ENCODE measurements around the gene ATIC. TPM values are rescaled to one million over a fixed set of nuclear protein-coding genes. Genes with fewer than 3 reads are reported as not detected.

ATIC gene
- total RNA-seq, 4 donors from 2014 or later = 35.1 to 88.6 (median 60.7) TPM

DNA sequence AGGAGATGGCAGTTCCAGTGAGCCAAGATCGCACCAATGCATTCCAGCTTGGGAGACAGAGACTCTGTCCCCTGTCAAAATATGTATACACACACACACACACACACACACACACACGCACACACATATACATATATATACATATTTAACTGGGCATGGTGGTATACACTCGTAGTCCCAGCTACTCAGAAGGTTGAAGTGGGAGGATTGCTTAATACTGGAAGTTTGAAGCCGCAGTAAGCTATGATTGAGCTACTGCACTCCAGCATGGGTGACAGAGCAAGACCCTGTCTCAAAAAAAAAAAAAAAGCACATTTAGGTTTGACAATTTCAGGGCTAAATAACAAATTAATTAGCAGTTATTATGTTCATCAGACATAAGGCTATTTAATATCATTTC is 36.0 kb upstream of the ATIC start:
- no peaks in the 10 kb centered on the region for H3K36me3 ChIP-seq
- no peaks in the 10 kb centered on the region for H3K27me3 ChIP-seq
- DNase-seq = no peak
- H3K4me3 ChIP-seq = no peak overlapping the region
- in situ Hi-C loops (cut with MboI; ENCODE audit: low pct_ligation_motif_present in 1 of 4, low pct_unique_long_range_greater_than_20kb in 1 of 4, low sequenced_read_pairs in 3 of 4) (no loop called here), intact Hi-C loops (cut with DNase I; ENCODE audit: low total_unique reads) (no loop called here)
- TF ChIP-seq, protein P1, sequence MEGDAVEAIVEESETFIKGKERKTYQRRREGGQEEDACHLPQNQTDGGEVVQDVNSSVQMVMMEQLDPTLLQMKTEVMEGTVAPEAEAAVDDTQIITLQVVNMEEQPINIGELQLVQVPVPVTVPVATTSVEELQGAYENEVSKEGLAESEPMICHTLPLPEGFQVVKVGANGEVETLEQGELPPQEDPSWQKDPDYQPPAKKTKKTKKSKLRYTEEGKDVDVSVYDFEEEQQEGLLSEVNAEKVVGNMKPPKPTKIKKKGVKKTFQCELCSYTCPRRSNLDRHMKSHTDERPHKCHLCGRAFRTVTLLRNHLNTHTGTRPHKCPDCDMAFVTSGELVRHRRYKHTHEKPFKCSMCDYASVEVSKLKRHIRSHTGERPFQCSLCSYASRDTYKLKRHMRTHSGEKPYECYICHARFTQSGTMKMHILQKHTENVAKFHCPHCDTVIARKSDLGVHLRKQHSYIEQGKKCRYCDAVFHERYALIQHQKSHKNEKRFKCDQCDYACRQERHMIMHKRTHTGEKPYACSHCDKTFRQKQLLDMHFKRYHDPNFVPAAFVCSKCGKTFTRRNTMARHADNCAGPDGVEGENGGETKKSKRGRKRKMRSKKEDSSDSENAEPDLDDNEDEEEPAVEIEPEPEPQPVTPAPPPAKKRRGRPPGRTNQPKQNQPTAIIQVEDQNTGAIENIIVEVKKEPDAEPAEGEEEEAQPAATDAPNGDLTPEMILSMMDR (IDR thresholded peaks at IDR 0.05) = no peak
- TF ChIP-seq EP300 (IDR thresholded peaks at IDR 0.05; ENCODE audit: low read depth) = no peak
- no peak for TF ChIP-seq POLR2A (IDR thresholded peaks at IDR 0.05)
- TF ChIP-seq POLR2AphosphoS5 (IDR thresholded peaks at IDR 0.05) = no peak
- no peaks in the 10 kb centered on the region for H3K4me1 ChIP-seq
- no peak overlapping the region for H3K27ac ChIP-seq
- 66% methylated on average over 4 of the region's 4 CpGs; no CpG with 5 or more reads in 1 of the 2 donors for WGBS, 2 donors (ENCODE audit: low coverage in 1 of 2)
- no peaks in the 10 kb centered on the region for H3K9me3 ChIP-seq

- intact Hi-C loops (cut with DNase I; ENCODE audit: low total_unique reads) (no loop called here), in situ Hi-C loops (cut with MboI; ENCODE audit: low pct_ligation_motif_present in 1 of 4, low pct_unique_long_range_greater_than_20kb in 1 of 4, low sequenced_read_pairs in 3 of 4) (no loop called here)
- no peaks in the 10 kb centered on the region for H3K4me1 ChIP-seq
- H3K36me3 ChIP-seq = no peaks in the 10 kb centered on the region
- no peaks in the 10 kb centered on the region for H3K27me3 ChIP-seq
- WGBS, 2 donors (ENCODE audit: low coverage in 1 of 2) = 74 to 90% methylated on average over 2 to 3 of the region's 3 CpGs
- no peaks in the 10 kb centered on the region for H3K9me3 ChIP-seq
- no peak overlapping the region for H3K27ac ChIP-seq
- no peak overlapping the region for H3K4me3 ChIP-seq
- no peak for DNase-seq
- TF ChIP-seq, protein P1 (IDR thresholded peaks at IDR 0.05) = no peak
- TF ChIP-seq EP300 (IDR thresholded peaks at IDR 0.05; ENCODE audit: low read depth) (no peak), POLR2A (IDR thresholded peaks at IDR 0.05) (no peak), POLR2AphosphoS5 (IDR thresholded peaks at IDR 0.05) (no peak)
Observed at GRCh38 chr2:215277944-215278343, 33.9 kb upstream of the ATIC start.

- no peaks in the 10 kb centered on the region for H3K36me3 ChIP-seq
- H3K27me3 ChIP-seq = no peaks in the 10 kb centered on the region
- no peak overlapping the region for H3K27ac ChIP-seq
- no peaks in the 10 kb centered on the region for H3K9me3 ChIP-seq
- no peaks in the 10 kb centered on the region for H3K4me1 ChIP-seq
- no peak overlapping the region for H3K4me3 ChIP-seq
- no peak for DNase-seq
- intact Hi-C loops (cut with DNase I; ENCODE audit: low total_unique reads) (no loop called here), in situ Hi-C loops (cut with MboI; ENCODE audit: low pct_ligation_motif_present in 1 of 4, low pct_unique_long_range_greater_than_20kb in 1 of 4, low sequenced_read_pairs in 3 of 4) (no loop called here)
- TF ChIP-seq POLR2A (IDR thresholded peaks at IDR 0.05) = no peak
Observed at GRCh38 chr2:215280326-215280725, 31.5 kb upstream of the ATIC start.

- no peaks in the 10 kb centered on the region for H3K4me1 ChIP-seq
- H3K27me3 ChIP-seq = no peaks in the 10 kb centered on the region
- H3K27ac ChIP-seq = no peak overlapping the region
- intact Hi-C loops (cut with DNase I; ENCODE audit: low total_unique reads) (no loop called here), in situ Hi-C loops (cut with MboI; ENCODE audit: low pct_ligation_motif_present in 1 of 4, low pct_unique_long_range_greater_than_20kb in 1 of 4, low sequenced_read_pairs in 3 of 4) (no loop called here)
- DNase-seq = no peak
- no peaks in the 10 kb centered on the region for H3K9me3 ChIP-seq
- 29 to 54% methylated on average over 1 of the region's 1 CpG for WGBS, 2 donors (ENCODE audit: low coverage in 1 of 2)
- H3K4me3 ChIP-seq = no peak overlapping the region
- no peak for TF ChIP-seq POLR2A (IDR thresholded peaks at IDR 0.05)
- TF ChIP-seq POLR2AphosphoS5 (IDR thresholded peaks at IDR 0.05) = no peak
- TF ChIP-seq, protein P1 (IDR thresholded peaks at IDR 0.05) = no peak
- no peak for TF ChIP-seq EP300 (IDR thresholded peaks at IDR 0.05; ENCODE audit: low read depth)
- no peaks in the 10 kb centered on the region for H3K36me3 ChIP-seq
Observed at GRCh38 chr2:215283221-215283620, 28.6 kb upstream of the ATIC start.

GRCh38 chr2:215286309-215286708 is 25.6 kb upstream of the ATIC start:
- H3K27me3 ChIP-seq = no peaks in the 10 kb centered on the region
- H3K9me3 ChIP-seq = no peaks in the 10 kb centered on the region
- no peaks in the 10 kb centered on the region for H3K4me1 ChIP-seq
- no peak overlapping the region for H3K4me3 ChIP-seq
- no peak overlapping the region for H3K27ac ChIP-seq
- intact Hi-C loops (cut with DNase I; ENCODE audit: low total_unique reads) (no loop called here), in situ Hi-C loops (cut with MboI; ENCODE audit: low pct_ligation_motif_present in 1 of 4, low pct_unique_long_range_greater_than_20kb in 1 of 4, low sequenced_read_pairs in 3 of 4) (no loop called here)
- DNase-seq = no peak
- TF ChIP-seq, protein P1 (IDR thresholded peaks at IDR 0.05) = no peak
- TF ChIP-seq POLR2A (IDR thresholded peaks at IDR 0.05) (no peak), POLR2AphosphoS5 (IDR thresholded peaks at IDR 0.05) (no peak), EP300 (IDR thresholded peaks at IDR 0.05; ENCODE audit: low read depth) (no peak)
- WGBS, 2 donors (ENCODE audit: low coverage in 1 of 2) = 83 to 86% methylated on average over 2 of the region's 2 CpGs
- no peaks in the 10 kb centered on the region for H3K36me3 ChIP-seq
